ENCODE measurements around the gene LRRC75A.

DNA sequence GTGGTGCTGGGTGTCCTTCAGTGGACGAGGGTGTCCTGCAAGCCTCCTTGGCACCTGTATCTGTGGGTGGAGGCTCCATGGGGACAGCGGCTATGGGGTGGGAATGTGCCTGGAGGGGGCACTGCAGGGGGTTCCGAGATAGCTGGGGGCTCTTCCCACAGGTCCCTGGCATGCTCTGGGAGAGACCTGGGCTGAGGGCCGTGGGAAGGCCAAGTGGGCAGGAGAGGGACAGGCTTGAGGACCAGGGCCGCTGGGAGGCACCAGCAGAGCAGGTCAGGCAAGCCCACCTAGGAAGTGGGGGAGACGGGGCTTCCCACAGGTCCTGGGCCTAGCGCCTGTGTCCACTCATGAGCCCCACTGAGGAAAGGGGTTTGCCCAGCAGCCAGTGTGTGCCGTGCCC lies 9.7 kb downstream of the LRRC75A start:
- TF ChIP-seq CTCF (conservative IDR thresholded peaks at IDR 0.05 in 1 of 2, IDR thresholded peaks at IDR 0.05 in 1 of 2; ENCODE audit: extremely low read depth in 1 of 2, insufficient read depth in 1 of 2, low read depth in 1 of 2, low read length in 2 of 2) (no peak), EZH2 (IDR thresholded peaks at IDR 0.05; ENCODE audit: borderline replicate concordance, low read length) (no peak)

Data from mammary epithelial cell (primary cell).